HG03460 (cell line): Measurements from ENCODE around the gene SKI.

Source experiments
- ATAC-seq: cut with Tn5 transposase; IDR thresholded peaks from one replicate; pipeline ENCODE4 v1.9.1; 2021; ENCODE audit not compliant: unreplicated experiment

Gene SKI

GRCh38 chr1:2348346-2349325 is 120.5 kb downstream of the SKI start:
- ATAC-seq: no peak

- ATAC-seq: no peak
These were observed 121.7 kb downstream of the SKI start for GRCh38 chr1:2349806-2350205.

DNA sequence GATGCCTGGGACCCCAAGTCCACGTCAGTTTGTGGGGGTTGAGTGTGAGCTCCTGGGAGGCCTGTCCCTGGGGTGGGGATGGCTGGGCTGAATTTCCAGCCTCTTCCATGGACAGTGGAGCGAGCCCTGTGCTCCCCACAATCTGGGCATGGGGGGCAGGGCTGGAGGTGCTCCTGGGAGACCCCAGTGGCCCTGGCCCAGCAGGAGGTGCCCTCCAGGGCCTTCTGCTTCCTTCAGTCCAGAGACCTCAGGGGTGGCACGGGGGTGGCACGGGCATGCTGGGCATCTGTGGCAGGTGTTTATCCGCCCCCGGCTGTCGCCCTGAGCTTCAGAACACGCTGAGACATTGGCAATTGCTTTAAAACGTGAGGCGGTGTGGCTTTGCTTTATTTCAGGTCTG is 122.4 kb downstream of the SKI start:
- no peak for ATAC-seq

GRCh38 chr1:2350911-2351655 is 123.0 kb downstream of the SKI start:
- no peak for ATAC-seq

DNA sequence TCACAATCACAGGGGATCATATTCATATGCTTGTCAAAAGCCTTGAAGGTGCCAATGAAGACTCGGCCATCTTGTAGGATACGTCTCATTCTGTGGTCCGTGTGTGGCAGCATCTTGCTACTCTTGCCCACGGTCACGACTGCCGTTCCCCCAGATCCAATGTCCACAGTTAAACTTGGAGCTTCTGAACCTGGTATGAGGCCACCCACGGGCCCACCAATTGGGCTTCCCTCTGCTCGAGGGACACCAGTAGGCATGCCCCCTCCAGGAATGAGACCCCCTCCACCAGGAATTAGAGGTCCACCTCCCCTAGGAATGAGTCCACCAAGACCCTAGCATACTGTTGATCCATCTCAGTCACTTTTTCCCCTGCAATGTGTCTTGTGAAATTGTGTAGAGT is 123.6 kb downstream of the SKI start:
- no peak for ATAC-seq

- no peak for ATAC-seq
These were observed 124.3 kb downstream of the SKI start for GRCh38 chr1:2352341-2352896.

GRCh38 chr1:2352897-2353550 is 124.9 kb downstream of the SKI start:
- no peak for ATAC-seq

- no peak for ATAC-seq
These were observed 125.7 kb downstream of the SKI start for GRCh38 chr1:2353551-2354438.

GRCh38 chr1:2354511-2355372 is 126.6 kb downstream of the SKI start:
- no peak for ATAC-seq

DNA sequence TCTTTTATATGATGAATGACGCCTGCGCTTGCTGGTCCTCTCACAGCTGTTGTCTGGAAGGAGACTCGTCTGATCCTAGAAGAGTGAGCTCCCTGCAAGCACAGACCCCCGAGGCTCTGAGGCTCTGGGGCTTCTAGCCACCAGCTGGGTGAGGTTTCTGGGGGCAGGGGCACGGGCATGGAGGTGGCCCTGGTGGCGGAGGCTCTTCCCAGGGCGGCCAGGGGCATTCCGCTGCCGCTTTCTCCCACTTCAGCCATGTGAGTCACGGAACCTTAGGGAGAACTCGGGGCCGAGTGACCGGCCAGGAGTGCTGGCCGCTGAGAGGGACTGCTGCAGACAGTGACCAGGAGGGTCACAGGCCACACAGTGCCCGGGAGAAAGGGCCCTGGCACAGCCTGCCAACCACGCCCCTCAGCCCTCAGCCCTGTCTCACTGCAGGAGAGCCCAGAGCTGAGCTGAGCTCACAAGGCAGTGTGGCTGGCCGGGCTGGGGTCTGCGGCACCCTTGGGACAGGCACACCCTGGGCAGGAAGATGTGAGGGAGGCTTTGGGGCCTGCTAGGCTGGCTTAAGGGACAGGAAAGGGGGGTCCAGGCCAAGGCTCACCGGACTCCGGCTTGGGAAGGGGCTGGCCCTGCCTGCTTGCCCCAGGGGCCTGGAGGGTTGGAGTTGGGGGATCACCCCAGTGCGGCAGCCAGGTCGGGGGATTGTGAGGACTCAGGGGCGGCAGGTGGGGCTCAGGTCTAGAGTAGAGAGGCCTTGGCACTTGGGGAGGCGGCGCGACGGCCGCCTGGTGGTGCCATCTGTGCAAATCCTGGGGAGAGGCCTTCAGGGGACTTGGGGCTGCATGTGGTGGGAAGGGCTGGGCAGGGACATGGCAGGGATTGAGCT is 127.5 kb downstream of the SKI start:
- no peak for ATAC-seq

GRCh38 chr1:2356401-2356800 is 128.3 kb downstream of the SKI start:
- no peak for ATAC-seq

DNA sequence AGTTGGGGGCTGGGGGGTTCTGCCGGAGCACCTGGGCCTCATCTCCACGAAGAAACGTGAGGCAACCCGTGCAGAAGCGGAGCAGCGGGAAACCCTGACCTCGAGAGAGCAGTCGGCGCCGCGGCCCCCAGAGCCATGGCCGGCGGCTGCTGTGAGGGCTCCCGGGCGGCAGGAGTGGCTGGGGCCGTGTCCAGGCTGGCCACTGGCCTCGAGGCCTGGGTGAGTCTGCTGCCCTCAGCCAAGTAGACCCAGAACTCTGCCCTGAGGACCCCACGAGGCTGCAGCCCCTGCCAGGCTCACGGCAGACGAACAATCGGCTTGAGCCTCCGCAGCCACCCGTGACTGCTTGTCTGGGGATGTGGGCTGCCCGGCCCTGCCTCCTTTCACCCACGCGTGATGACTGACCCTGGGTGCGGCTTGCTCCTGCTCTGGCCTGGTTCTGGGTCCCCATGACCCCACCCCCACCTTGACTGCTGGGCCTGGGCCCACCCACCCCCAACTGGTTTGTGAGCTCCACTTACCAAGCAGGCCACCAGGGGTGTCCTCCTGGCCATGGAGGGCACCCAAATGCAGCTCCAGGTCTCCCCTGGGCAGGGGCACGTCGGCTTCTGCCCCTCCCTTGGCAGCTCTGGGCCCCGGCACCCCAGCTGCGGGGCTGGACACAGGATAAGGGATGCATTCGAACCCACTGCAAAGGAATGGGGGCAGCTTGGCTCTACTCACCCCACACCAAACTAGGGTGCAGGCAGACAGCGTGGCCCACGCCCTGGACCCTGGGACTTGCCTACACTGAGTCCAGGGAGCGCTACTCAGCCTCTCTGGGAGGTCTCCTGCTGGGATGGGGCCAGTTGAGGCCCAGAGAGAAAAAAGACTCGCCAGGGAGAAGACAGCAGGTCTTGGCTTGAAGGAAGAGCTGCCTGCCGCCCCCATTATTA is 129.1 kb downstream of the SKI start:
- no peak for ATAC-seq

DNA sequence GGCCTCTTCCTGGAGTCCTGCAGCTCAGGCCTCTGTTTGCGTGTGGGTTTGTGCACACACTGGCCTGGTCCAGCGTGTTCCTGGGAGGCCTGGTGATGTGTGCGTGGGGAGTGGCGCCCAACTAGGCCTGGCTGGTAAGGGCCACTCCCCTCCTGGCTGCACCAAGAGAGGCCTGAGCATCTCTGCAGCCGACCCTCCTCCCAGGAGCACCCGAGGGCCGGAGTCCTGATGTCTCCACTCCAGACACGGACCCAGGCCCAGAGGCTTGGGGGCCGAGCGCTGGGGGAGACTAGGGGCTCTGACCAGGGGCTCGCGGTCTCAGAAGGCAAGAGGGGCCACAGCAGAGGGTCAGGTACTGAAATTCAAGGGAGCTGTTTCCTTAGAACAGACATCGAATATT is 130.0 kb downstream of the SKI start:
- ATAC-seq: no peak

DNA sequence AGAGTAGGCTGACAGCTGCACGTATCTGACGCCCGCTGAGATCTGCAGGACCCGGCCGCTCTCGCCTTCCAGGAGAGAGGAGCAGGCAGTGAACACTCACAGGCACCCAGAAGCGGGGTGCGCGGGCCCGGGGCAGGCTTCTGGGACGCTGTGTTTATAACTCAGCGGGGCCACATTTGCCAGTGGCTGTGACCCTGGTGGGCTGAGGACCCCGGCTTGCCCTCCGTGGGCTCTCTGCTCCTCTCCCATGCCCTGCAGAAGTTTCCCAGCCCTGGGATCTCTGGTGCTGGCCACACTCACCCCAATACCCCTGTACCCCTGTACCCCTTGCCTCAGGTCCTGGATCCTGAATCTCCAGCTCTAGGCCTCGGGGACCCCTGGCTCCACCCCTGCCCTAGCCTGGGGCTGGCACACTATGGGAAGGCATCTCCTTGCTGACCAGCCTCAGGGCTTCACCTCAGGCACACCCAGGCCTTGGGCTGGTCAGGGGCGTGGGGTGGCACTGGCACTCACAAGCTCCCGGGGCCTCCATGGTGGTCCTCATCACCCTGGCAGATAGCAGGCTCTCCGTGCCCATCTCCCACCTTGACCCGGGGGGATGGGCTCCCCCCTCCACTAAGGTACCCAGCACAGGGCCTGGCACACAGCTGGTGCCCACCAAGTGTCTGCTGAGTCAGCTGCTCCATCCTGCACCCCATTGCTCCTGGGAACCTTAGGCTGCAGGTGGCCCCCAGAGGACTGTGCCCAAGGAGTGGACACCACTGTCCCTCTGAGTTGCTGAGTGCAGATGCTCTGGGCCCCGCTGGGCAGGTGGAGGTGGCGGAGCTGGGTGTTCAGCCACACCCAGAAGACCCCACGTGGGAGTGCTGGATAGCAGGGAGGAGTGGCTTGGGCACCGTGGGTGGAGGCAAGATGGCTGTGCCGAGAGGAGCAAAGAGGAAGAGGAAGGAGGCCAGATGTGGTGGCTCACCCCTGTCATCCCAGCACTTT is 130.8 kb downstream of the SKI start:
- no peak for ATAC-seq
